ENCODE measurements around the gene HINFP. TPM values are rescaled to one million over a fixed set of nuclear protein-coding genes. Genes with fewer than 3 reads are reported as not detected.
"Not testable (repeated sequence)": the region's sequence is repeated elsewhere in the genome, so short reads cannot be mapped to it uniquely, and the experiment has no call there.

Gene HINFP
- total RNA-seq, 4 donors from 2014 or later = 28.1 to 67.9 (median 49.0) TPM

DNA sequence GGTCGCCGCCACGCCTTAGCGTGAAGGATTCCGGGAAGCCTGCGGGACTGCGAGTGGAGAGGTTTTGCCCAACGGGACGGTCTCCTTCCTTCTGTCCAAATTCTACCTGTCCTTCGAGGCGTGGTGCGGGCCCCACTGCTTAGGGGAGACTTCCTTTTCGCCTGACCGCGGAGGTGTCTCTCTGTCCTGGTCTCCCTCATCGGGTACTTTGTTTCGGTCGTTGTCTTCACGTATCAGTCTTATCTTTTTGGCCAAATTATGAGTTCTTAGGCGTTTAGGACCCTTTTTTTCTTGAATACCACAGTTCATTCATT lies 388 bp downstream of the HINFP start:
- H3K27ac ChIP-seq = peak overlapping the region; percentile 77 to 88 (median 86)
- H3K4me1 ChIP-seq = peaks cover 0 to 18% (median 4%) of the 10 kb centered on the region in 4 donors
- H3K36me3 ChIP-seq = peaks cover 0 to 26% (median 0%) of the 10 kb centered on the region in 3 donors
- TF ChIP-seq, protein P1, sequence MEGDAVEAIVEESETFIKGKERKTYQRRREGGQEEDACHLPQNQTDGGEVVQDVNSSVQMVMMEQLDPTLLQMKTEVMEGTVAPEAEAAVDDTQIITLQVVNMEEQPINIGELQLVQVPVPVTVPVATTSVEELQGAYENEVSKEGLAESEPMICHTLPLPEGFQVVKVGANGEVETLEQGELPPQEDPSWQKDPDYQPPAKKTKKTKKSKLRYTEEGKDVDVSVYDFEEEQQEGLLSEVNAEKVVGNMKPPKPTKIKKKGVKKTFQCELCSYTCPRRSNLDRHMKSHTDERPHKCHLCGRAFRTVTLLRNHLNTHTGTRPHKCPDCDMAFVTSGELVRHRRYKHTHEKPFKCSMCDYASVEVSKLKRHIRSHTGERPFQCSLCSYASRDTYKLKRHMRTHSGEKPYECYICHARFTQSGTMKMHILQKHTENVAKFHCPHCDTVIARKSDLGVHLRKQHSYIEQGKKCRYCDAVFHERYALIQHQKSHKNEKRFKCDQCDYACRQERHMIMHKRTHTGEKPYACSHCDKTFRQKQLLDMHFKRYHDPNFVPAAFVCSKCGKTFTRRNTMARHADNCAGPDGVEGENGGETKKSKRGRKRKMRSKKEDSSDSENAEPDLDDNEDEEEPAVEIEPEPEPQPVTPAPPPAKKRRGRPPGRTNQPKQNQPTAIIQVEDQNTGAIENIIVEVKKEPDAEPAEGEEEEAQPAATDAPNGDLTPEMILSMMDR (IDR thresholded peaks at IDR 0.05) = no peak
- TF ChIP-seq POLR2A (IDR thresholded peaks at IDR 0.05) = peak in 1 of 2 donors; percentile 5
- H3K27me3 ChIP-seq = no peaks in the 10 kb centered on the region
- H3K9me3 ChIP-seq = no peaks in the 10 kb centered on the region
- no peak for DNase-seq
- peak overlapping the region; percentile 73 to 94 (median 82) for H3K4me3 ChIP-seq

DNA sequence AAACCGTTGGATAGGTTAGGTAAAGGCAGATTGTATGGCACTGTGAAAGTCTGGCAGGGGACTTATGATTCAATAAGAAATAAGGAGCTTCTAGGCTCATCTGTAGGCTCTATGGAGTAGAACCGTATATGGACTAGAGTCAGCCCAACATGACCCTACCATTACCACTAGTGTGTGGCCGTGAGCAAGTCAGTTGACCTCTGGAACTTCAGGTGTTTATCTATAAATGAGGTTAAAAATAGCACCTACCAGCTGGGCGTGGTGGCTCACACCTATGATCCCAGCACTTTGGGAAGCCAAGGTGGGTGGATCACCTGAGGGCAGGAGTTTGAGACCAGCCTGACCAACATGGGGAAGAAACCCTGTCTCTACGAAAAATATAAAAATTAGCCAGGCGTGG lies 4.4 kb downstream of the HINFP start:
- Histone ChIP-seq H3K36me3 (peaks cover 0 to 51% (median 0%) of the 10 kb centered on the region in 3 donors), H3K27ac (peak overlapping the region in 3 of 4 donors; percentile 41 to 75 (median 71)), H3K4me3 (no peak overlapping the region), H3K4me1 (peaks cover 0 to 22% (median 4%) of the 10 kb centered on the region in 4 donors), H3K27me3 (no peaks in the 10 kb centered on the region), H3K9me3 (no peaks in the 10 kb centered on the region)
- TF ChIP-seq, protein P1 (IDR thresholded peaks at IDR 0.05) = peak in 1 of 6 experiments; percentile 9
- peak in 1 of 2 donors; percentile 38 for TF ChIP-seq POLR2A (IDR thresholded peaks at IDR 0.05)
- peak in 1 of 3 donors; percentile 79 for DNase-seq

DNA sequence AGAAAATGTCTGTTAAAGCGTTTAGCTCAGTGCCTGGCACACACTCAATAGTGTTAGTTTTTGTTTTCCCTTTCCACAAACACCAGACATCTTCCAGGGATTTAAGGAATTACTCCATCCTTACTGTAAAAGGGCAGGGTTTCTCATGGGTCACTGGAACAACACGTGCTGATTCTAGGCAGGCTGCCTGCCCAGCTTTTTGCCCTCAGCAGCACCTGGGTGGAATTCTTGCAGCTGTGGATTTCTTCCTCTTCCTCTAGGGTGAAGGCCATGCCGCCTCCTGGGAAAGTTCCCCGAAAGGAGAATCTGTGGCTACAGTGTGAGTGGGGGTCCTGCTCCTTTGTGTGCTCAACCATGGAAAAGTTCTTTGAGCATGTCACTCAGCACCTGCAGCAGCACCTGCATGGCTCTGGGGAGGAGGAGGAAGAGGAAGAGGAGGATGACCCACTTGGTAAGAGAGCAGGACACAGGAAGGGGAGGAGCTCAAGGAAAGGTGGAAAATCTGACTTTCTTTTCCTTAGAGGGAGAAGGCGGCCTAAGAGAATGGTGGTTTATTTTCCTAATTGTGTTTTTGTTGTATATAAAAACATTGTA lies 5.4 kb downstream of the HINFP start:
- no peak for TF ChIP-seq POLR2A (IDR thresholded peaks at IDR 0.05)
- TF ChIP-seq, protein P1 (IDR thresholded peaks at IDR 0.05) = no peak
- peak overlapping the region in 2 of 4 donors; percentile 71 to 75 for H3K27ac ChIP-seq
- H3K36me3 ChIP-seq = peaks cover 0 to 60% (median 0%) of the 10 kb centered on the region in 3 donors

DNA sequence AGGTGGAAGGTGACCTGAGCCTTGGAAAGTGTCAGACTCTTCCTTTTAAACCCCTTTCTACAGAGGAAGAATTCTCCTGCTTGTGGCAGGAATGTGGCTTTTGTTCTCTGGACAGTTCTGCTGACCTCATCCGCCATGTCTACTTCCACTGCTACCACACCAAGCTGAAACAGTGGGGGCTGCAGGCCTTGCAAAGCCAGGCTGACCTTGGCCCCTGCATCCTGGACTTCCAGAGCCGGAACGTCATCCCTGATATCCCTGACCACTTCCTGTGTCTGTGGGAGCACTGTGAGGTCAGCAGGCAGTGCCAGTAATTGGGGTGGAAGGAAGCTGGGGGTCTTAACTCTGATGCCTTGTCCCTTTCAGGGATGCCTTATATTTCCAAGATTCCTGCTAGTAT lies 9.3 kb downstream of the HINFP start:
- no peak overlapping the region for H3K4me3 ChIP-seq
- no peak overlapping the region for H3K27ac ChIP-seq
- H3K4me1 ChIP-seq = peaks cover 0 to 6% (median 0%) of the 10 kb centered on the region in 4 donors
- H3K36me3 ChIP-seq = peaks cover 0 to 70% (median 0%) of the 10 kb centered on the region in 3 donors
- no peaks in the 10 kb centered on the region for H3K27me3 ChIP-seq
- no peaks in the 10 kb centered on the region for H3K9me3 ChIP-seq
- TF ChIP-seq POLR2A (IDR thresholded peaks at IDR 0.05) = no peak
- TF ChIP-seq, protein P1 (IDR thresholded peaks at IDR 0.05) = no peak
- no peak for DNase-seq

More for the DNA sequence above, 5.4 kb downstream of the HINFP start:
- DNase-seq = no peak
- H3K4me1 ChIP-seq = peaks cover 0 to 22% (median 4%) of the 10 kb centered on the region in 4 donors
- no peaks in the 10 kb centered on the region for H3K27me3 ChIP-seq
- no peaks in the 10 kb centered on the region for H3K9me3 ChIP-seq
- H3K4me3 ChIP-seq = no peak overlapping the region

DNA sequence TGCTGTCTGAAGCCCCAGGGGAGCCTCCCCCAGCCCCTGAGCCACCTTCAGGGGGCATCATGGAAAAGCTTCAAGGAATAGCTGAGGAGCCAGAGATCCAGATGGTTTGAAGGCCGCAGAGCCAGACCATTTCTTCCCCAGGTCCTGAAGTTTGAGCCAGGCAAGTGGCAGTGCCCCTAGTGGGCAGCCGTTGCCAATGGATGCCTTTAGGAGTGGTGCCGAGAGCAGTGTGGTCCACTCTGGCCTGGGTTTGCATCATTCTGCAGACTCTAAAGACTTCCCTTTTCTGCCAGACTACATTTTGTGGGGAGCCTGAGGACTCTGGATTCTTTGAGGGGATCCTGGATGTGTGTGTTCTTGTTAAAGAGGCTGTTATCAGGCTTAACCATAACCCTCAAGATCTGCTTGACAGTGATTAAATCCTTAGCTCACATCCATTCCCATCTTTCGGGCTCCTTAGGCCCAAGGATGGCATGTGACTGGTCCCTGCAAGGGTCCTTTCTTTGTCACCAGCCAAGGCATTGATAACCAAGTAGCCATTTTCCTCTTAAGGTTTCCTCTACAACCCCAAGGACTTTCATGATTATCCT lies 13.1 kb downstream of the HINFP start:
- TF ChIP-seq, protein P1 (IDR thresholded peaks at IDR 0.05) = peak in 4 of 6 experiments; percentile 50 to 63 (median 56)
- TF ChIP-seq POLR2A (IDR thresholded peaks at IDR 0.05) = no peak
- no peak for DNase-seq
- Histone ChIP-seq H3K4me3 (no peak overlapping the region), H3K27ac (no peak overlapping the region), H3K36me3 (peaks cover 0 to 49% (median 0%) of the 10 kb centered on the region in 3 donors), H3K4me1 (no peaks in the 10 kb centered on the region), H3K27me3 (no peaks in the 10 kb centered on the region), H3K9me3 (no peaks in the 10 kb centered on the region)

DNA sequence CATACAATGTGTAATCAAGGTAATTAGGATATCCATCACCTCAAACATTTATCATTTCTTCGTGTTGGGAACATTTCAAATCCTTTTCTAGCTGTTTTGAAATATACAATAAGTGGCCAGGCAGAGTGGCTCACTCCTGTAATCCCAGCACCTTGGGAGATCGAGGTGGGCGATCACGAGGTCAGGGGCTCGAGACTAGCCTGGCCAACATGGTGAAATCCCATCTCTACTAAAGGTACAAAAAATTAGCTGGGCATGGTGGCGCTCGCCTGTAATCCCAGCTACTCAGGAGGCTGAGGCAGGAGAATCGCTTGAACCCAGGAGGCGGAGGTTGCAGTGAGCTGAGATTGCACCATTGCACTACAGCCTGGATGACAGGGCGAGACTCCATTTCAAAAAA lies 17.9 kb downstream of the HINFP start:
- H3K4me3 ChIP-seq, H3K27me3 ChIP-seq, H3K36me3 ChIP-seq, H3K9me3 ChIP-seq, H3K27ac ChIP-seq, DNase-seq, H3K4me1 ChIP-seq: not testable (repeated sequence)

All from Peyer's patch (tissue), 4 donors.